ENCODE measurements around the gene NTMT1.
"Not testable (repeated sequence)": the region's sequence is repeated elsewhere in the genome, so short reads cannot be mapped to it uniquely, and the experiment has no call there.

NTMT1 gene

GRCh38 chr9:129655696-129656095, 29.7 kb downstream of the NTMT1 start:
- DNase-seq, result no peak

- peak; percentile 42 for DNase-seq
Observed at GRCh38 chr9:129656795-129657390, 30.9 kb downstream of the NTMT1 start.

GRCh38 chr9:129661029-129661428, 35.1 kb downstream of the NTMT1 start:
- no peak for DNase-seq

DNA sequence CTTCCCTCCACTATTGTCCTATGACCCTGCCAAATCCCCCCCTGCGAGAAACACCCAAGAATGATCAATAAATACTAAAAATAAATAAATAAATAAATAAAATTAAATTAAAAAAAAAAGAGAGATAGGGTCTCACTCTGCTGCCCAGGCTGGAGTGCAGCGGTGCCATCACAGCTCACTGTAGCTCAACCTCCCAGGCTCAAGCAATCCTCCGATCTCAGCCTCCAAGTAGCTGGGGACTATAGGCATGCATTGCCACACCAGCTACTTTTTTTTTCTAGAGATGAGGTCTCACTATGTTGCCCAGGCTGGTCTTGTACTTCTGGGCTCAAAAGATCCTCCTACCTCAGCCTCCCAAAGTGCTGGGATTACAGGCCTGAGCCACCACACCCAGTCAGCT, 36.3 kb downstream of the NTMT1 start:
- not testable (repeated sequence) for DNase-seq

DNA sequence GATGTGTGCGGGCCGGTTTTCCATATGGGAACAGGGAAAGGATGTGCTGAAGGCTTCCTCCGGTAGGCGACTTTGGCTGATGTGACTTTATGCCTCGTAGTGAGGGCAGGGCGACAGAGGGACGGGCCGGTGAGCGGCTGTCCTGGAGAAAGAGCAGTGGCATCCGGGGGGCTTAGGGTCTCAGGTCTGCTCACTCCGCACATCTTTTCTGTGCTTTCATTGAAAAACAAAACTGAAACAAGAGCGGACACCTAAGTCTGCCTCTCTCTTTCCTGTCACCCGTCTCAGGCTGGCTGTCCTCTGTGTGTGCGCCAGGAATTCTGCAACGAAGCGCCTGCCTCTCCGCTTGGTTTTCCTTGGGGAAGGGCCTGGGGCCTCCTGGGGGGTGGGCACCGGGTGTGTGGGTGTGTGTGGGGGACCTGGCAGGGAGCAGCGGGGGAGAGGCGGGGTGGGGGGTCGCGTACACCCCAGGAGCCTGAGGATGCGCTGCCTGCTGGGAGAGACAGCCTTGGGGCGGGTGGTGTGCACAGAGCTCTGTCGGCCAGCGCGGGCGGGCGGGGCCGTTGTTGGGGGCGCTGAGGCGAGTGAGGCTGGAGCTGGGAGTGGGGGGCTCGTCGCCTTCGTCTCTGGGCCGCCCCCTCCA, 38.9 kb downstream of the NTMT1 start:
- no peak for DNase-seq

GRCh38 chr9:129665389-129665775, 39.4 kb downstream of the NTMT1 start, which contains the start of gene PRRX2:
Gene PRRX2 (plus strand): TSS chr9:129665647. CDS start chr9:129665868, 221 bp downstream.
- DNase-seq, result no peak

DNA sequence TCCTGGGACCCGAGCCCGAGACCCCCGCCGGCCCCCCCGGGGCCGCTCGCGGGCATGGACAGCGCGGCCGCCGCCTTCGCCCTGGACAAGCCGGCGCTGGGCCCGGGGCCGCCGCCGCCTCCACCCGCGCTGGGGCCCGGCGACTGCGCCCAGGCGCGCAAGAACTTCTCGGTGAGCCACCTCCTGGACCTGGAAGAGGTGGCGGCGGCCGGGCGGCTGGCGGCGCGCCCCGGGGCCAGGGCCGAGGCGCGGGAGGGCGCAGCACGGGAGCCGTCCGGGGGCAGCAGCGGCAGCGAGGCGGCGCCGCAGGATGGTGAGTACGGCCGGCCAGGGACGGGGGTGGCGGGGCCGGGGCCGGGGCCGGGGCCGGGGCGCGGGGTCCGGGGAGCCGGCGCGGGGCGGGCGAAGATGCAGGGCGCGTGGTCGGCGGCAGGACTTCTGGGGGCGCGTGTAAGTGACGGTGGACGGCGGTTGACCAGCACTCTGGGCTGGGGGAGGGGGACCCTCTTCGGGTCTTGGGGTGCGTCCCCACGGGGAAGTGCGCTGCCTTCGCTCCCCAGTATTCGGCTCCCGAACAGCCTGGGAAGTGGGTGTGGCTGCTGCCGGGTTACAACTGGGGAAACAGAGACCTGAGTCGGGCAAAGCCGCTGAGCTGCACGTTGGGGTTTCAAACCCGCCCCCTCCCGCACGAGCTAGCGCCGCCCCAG, 40.0 kb downstream of the NTMT1 start:
- DNase-seq, result no peak

DNA sequence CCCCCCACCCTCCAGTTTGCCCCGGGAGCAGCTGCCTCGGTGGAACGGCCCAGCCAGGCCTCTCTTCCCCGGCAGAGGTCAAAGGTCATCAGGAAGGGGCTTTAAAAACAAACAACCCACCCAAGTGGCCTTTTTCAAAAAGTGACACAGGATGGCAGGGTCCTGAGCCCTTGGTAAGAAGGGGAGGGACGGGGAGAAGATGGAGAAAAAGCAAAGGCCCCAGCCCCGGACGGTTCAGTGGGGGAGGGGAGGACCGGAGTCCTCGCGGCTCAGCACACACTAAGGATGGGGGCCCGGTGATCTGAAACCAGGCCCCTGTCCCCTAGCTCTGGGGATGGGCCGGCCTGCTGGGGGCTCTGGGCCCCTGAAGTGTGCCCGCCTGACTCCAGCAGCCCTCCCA, 40.6 kb downstream of the NTMT1 start:
- DNase-seq, result no peak

DNA sequence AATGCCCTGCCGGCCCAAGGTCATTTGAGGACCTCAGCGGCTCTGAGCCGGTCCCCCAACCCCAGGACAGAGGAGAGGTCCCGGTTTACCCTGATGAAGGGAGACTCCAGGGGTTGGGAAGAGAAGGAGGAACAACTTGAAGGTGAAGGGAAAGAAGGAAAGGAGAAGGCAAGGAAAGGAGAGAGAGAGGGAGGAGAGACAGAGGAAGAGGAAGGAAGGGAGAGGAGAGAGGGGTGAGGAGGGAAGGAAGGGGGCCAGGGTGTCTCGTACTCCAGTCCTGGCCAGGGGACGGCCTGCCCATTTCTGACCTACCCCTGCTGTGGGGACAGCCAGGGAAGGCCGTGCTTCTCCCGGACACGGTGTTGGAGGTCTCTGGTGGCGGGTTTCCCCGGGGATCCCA, 41.4 kb downstream of the NTMT1 start:
- no peak for DNase-seq

DNA sequence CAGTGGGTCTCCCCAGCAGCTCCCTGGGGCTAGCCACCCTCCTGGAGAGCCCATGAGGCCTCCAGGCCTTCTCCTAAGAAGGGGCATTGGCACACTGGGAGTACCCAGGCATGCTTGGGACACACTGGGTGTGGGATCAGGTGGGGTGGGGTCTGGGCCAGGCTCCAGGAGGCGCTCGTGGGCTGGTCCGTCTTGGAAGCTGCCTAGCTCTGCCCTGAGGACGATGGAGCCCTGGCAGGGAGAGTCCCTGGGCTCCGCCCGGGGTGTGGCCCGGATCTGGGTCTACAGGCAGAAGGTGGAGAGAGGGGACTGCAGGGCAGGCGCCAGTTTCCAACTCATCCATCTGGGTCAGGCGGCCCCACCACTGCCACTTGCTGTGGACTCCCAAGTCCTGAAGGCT, 41.9 kb downstream of the NTMT1 start:
- DNase-seq, result no peak

DNA sequence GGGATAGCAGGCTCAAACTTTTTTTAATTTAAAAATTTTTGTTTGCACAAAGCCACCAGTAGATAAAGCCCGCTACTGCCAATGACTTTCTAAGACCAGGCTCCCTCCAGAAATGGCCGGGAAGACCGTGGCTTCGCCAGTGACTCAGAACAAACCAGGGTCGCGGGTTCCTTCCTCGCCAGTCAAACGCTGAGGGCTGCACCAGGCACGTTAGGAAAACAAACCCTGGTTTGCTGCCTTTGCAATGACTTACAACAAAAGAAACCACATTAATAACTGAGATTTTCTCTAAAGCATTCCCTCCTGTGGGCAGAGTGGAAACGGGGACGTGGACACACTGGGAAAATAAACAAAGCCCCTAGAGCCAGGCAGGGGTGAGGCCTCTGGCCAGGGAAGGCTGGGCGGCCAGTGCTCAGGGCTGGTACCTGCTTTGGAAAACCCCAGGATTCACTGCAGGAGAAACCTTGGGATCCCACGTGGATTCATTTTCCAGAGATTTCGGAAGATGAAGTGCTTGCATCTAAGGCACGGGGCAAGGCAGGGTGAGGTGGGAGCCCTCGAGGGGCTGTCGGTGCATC, 43.3 kb downstream of the NTMT1 start:
- no peak for DNase-seq

DNA sequence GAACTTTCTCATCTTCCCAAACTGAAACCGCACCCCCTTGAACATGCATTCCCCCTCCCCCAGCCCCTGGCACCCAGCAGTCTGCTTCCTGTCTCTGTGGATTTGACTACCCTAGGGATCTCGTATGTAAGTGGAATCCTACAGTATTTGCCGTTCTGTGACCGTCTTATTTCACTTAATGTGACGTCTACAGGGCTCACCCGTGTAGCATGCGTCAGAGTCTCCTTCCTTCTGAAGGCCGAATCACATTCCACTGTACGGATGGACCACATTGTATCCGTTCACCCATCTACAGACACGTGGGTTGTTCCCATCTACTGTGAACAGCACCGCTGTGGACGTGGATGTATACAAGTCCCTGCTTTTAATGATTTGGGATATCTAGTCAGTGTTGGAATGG, 44.0 kb downstream of the NTMT1 start:
- no peak for DNase-seq

DNA sequence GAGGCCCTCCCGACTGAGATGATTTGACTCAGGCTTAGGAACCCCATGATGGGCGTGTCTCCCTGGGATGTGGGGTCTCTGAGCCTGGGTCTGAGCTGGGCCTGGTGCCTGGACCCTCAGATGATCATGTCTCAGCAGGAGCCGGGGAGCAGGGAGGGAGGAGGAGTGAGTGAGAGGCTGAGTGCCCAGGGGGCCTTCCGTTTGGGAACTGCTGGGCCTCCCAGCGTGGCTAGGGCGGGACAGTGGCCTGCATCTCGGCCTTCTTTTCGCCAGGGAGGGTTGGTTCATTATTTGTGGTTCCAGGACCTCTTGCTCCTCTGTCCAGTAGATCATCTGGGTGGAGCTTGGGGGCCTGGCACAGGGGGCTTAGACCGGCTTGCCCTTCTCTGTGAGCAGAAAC, 45.1 kb downstream of the NTMT1 start:
- DNase-seq, result no peak

DNA sequence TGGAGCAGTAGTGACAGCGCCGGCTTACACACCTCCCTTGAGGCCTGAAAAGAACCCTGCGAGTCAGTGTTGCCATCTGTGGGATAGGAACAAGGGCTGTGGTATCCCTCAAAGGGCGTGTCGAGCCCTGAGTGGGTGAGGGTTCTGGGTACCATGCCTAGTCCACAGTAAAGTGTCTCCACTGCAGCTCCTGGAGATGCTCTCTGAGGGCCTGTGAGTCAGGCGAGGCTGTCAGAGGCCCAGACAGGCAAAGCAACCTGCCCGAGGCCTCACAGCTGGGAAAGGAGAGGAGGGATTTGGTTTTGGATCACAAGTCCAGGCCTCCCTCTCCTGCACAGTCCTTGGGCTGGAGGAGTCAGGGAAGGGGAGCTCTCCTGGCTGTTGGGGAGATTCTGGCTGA, 45.6 kb downstream of the NTMT1 start:
- no peak for DNase-seq

- no peak for DNase-seq
Observed at GRCh38 chr9:129672702-129673101, 46.7 kb downstream of the NTMT1 start.

GRCh38 chr9:129673602-129674001, 47.6 kb downstream of the NTMT1 start:
- no peak for DNase-seq

DNA sequence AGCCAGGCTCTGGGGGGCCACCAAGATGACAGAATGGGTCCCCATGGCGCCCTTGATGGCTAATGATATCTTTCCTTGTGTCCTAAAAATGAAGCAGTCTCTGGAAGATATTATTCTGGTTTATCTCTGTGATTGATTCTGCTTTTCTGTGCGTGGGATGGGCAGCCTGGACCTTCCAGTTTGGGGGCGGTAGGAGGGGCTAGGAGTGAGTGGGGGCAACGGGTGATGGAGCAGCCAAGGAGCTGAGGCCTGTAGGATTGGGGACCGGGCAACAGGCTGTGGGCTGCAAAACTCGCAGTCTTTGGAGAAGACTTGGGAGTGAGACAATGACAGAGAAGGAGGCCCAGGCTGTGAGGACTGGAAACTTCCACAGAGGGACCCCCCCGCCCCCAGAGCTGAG, 48.3 kb downstream of the NTMT1 start:
- DNase-seq, result no peak

GRCh38 chr9:129675620-129676019, 49.7 kb downstream of the NTMT1 start:
- no peak for DNase-seq

GRCh38 chr9:129676287-129676686, 50.3 kb downstream of the NTMT1 start:
- DNase-seq, result no peak

- DNase-seq, result no peak
Observed at GRCh38 chr9:129676975-129677374, 51.0 kb downstream of the NTMT1 start.

- no peak for DNase-seq
Observed at GRCh38 chr9:129677456-129677855, 51.5 kb downstream of the NTMT1 start.

GRCh38 chr9:129678844-129679243, 52.9 kb downstream of the NTMT1 start:
- no peak for DNase-seq

DNA sequence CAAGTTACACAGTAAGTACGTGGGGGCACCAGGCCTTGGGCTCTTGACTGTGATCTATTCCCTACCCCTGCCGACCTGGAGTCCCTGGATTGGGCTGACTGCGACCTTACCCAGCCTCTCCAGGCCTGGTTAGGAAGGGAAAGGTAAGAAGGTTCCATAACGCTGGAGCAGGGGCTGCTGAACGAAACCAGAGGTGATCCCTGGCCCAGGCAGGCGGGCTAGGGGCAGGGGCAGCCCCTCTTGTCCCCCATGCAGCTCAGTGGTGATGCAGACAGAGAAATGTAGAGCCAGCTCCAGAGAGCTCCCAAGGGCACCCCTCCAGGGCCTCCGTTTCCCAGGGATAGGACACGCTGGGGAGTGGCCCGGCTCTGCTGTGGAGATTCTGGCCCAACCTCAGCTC, 53.6 kb downstream of the NTMT1 start:
- no peak for DNase-seq

DNA sequence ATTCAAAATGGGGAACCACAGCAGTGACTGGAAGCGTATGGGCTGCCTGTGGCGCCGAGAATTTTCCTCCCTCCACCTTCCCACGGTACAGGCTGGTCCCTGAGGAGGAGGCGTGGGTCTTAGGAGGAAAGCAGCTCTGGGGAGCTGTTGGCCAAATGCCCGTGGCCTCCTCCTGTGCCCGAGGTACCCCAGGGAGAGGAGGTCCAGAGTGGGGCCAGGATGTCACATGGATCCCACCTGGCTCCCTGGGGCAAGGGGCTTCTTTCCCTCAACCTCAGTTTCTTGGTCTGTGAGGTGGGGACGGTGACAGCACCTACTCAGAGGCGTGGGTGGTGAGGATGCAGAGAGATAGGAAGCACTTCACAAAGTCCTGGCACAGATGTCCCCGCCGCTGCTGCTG, 56.0 kb downstream of the NTMT1 start:
- no peak for DNase-seq

All from HCEC 1CT (cell line).